GM21390 (cell line): ENCODE results near the gene CACNA1G.

Source experiments
- ATAC-seq: cut with Tn5 transposase; IDR thresholded peaks from one replicate; pipeline ENCODE4 v1.9.1; 2021; ENCODE audit not compliant: unreplicated experiment

CACNA1G gene

DNA sequence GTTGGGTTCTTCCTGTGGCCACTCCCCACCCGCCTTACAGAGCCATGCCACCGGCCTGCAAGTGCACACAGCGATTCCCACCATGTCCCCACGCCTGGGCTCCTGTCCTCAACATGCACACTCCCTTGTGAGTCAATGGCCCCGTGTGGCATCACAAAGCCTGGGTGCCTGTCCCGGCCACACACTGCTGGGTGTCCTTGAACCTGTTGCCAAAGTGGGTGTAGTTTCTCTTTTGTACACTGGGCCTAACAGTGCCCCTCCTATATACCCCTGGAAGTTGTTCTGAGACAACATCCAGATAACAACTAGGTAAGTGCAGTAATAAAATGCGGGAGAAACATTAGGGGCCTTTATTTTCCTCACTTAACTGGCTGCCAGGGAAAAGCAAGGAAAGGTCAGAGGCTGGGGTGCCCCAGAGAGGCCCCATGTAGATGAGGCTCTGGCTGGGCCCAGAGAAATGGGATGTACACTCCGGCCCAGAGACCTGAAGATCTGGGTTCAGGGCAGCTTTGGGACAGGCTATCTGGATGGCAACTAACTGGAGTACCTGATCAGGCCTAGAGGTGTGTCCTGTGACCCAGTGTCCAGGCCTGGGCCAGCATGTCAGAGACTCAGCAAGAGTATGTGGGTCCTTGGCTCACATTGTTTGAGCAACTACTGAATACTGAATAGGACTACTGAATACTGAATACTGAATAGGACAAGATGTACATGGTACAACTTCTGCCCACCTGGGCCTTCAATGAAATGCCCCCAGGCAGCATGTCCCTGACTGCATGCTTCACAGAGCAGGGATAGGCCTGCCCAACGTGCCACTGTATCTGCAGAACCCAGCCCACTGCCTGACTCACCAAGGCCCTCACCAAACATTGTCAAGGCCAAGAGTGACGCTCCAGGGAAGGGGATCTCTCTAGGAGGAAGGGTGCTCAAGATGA, 82.5 kb downstream of the CACNA1G start:
- ATAC-seq: no peak

DNA sequence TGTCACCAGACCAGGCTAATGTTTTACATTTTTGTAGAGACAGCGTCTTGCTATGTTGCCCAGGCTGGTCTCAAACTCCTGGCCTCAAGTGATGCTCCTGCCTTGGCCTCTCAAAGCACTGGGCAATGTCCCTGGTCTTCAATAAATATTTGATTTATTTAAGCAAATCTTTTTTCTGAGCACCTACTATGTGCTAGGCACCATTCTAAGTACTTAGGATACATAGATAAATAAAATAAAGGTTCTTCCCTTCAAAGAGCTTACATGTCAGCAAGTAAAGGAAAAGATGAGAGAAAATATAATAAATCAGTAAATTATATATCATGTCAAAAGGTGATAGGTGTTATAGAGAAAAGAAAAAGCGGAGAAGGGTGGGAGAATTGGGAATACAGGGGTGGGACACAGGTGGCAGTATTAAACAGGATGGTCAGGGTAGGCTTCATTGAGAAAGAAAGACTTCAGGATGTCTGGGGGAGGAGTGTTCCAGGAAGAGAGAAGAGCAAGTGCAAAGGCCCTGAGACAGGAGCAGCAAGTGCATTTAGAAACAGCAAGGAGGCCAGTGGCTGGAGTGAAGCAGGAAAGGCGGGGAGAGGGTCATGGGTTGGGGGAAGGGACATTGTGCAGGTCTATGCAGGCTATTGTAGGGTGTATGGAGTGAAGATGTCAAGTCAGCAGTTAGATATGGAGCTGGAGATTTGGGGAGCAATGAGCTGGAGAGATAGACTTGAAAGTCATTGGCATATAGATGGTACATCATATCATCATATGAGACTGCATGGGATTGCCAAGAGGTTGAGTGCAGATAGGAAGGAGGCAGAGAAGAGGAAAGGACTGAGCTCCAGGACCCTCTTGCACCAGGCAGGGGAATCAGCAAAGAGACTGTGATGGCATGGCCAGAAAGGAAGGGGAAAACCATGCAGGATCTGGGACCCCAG, 85.5 kb downstream of the CACNA1G start:
- no peak for ATAC-seq

DNA sequence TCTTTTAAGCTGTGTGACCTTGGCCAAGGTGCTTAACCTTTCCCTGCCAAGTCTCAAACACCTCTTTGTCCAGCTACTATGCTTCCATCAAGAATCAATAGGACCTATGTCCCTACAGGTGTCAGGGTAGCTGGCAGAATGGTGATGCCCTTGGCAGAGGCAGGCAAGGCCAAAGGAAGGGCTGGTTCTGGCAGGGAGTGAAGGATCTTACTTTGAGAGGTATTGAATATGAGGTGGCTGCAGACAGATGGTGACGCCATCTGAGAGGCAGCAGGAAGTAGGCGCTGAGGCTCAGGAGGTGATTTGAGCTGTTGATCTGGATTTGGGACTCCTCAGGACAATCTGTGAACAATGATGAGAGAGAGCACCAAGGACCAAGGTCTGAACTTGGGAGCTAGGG, 86.7 kb downstream of the CACNA1G start:
- ATAC-seq: no peak

GRCh38 chr17:50649042-50649908, 88.8 kb downstream of the CACNA1G start:
- no peak for ATAC-seq

GRCh38 chr17:50651661-50652060, 91.1 kb downstream of the CACNA1G start:
- ATAC-seq: no peak

GRCh38 chr17:50653738-50654137, 93.2 kb downstream of the CACNA1G start:
- no peak for ATAC-seq

DNA sequence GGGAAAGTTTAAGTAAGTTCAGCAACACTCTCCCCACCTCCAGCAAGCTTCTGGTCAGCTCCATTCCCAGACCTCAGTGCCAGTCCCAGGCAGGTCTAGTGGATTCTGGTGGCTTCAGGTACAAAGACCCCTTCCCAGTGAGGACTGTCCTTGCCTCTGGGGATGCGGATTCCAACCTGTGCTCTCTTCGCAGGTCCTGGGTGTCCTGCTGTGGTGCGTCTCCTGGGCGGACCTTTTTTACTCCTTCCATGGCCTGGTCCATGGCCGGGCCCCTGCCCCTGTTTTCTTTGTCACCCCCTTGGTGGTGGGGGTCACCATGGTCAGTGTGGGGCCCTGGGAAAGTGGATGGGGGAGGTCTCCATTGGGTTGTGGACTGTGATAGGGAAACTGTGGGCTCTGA, 96.0 kb downstream of the CACNA1G start:
- no peak for ATAC-seq

DNA sequence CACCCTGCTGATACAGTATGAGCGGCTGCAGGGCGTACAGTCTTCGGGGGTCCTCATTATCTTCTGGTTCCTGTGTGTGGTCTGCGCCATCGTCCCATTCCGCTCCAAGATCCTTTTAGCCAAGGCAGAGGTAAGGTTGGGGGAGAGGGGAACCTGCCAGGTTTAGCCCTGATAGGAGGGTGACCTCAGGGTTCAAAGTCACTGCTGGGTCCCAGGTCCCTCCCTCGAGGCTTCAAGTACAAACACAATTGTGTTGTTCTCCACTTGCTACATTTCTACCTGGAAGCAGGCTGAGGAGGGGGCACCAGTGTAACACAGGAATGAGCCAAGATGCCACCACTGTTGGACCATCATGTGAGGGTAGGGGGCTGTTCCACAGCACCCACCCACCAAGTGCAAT, 96.5 kb downstream of the CACNA1G start:
- ATAC-seq: no peak

DNA sequence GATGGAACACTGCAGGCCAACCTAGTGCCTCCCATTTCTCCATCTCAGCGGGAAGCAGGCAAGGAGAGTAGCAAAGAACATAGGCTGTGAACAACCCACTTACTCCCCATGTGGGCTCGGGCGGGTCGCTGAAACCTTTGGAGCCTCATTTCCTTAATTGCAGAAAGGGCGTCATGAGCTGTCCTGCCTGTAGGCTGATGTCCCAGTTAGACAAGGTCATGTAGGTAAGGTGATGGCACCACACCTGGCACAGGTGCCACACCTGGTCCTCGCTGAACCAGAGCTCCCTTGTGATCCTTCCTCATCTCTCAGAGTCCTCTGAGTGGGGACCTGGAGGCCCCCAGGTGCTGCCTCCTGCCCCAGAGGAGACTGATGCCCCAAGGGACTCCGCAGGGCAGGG, 97.1 kb downstream of the CACNA1G start:
- no peak for ATAC-seq

DNA sequence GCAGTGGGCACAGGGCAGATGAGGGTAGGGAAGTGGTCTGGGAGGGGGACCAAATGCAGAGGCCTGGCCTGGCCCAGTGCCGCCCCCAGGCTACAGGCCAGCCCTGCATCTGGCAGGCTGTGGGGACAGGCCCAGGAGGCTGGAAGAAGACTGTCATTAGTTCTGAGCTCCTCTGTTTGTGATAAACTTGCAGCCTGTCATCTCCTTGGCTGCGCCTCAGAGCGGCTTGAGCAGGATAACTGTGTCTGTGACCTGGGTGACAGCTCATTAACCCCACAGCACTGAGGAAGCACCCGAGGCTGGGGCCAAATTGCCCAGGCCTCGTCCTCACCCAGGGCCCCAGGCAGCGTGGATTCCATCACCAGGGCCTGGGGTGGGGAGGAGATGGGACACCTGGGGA, 98.1 kb downstream of the CACNA1G start:
- ATAC-seq: no peak

- ATAC-seq: no peak
Observed at GRCh38 chr17:50659179-50659578, 98.7 kb downstream of the CACNA1G start.

- ATAC-seq: no peak
Observed at GRCh38 chr17:50660042-50660886, 99.7 kb downstream of the CACNA1G start.

DNA sequence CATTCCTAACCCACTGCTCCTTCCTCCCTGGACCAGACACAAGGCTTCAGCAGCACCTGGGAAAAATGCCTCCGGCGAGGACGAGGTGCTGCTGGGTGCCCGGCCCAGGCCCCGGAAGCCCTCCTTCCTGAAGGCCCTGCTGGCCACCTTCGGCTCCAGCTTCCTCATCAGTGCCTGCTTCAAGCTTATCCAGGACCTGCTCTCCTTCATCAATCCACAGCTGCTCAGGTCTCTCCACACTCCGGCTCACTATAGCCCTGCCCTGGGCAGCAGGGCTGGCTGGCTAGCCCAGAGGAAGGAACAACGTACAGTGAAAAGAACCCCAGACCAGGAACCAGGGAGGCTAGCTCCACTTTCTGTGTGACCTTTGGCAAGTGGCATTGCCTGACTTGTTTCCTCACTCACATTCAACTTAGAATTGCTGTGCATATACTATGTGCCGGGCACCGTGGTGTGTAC, 100.4 kb downstream of the CACNA1G start:
- no peak for ATAC-seq

DNA sequence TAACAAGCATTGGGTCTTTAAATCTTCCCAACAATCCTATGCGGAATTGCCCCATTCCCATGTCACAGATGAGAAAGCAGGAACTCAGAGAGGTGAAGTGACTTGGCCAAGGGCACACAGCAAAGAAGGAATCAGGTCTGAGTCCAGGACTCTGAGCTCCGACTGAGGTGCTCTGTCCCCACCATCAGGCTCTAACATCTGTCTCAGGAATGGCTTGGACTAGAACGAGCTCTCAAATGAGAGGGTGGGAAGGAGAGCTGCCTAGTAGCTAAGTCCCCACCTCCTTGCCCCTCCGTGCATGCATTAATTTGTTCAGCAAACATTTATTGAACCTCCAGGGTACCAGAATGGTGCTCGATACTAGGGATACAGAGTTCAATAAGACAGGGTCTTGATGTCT, 100.8 kb downstream of the CACNA1G start:
- ATAC-seq: no peak

- no peak for ATAC-seq
Observed at GRCh38 chr17:50661795-50662391, 101.4 kb downstream of the CACNA1G start.

GRCh38 chr17:50662632-50663225, 102.2 kb downstream of the CACNA1G start:
- no peak for ATAC-seq

DNA sequence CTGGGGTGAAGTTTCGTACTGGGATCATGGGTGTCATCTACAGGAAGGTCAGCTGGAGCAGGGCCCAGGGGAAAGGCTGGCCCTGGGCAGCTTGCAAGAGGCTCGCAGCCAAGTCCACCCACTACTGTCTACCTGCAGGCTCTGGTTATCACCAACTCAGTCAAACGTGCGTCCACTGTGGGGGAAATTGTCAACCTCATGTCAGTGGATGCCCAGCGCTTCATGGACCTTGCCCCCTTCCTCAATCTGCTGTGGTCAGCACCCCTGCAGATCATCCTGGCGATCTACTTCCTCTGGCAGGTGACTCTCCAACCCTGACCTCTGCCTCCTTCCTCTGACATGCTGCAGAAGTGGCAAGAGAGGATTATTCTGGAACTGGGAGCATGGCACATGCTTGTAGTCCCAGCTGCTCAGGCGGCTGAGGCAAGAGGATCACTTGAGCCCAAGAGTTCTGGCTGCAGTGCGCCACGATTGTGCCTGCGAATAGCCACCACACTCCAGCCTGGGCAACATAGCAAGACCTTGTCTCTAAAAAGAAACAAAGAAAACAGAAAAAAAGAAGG, 103.4 kb downstream of the CACNA1G start:
- ATAC-seq: no peak

DNA sequence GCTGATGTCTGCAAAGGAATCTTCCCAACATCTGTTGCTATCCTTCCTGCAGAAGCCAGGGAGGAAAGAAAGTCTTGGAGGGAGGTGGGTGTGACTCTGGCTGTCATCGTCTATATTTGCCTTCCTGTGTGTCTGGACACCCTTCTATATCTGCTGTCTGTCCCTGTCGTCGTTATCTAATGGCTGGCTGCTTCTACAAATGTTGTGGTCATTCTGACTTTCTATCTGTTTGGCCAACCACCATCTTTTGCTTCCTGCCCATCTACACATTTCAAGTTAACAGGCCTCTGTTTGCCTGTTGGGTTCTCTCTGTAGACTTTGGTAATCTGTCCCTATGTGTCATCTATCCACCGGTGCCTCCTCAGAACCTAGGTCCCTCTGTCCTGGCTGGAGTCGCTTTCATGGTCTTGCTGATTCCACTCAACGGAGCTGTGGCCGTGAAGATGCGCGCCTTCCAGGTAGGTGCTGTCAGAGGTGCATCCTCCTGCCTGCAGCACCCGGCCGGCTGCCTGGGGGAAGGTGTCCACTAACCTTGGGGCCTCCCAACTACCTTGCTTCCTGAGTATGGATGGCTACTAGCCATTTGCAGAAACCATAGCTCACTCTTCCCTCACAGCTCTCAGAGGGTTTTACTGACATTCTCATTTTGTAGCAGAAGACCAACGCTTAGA, 104.4 kb downstream of the CACNA1G start:
- no peak for ATAC-seq
